GM18507 (cell line): ENCODE measurements around the gene GCLM.
"Not testable (repeated sequence)": the region's sequence is repeated elsewhere in the genome, so short reads cannot be mapped to it uniquely, and the experiment has no call there.

ENCODE experiments used
- DNase-seq: peaks from one replicate; pipeline ENCODE4 v3.0.0; 2011; ENCODE audit warnings: low read depth; ENCODE audit not compliant: insufficient read length; ENCODE audit errors: extremely low spot score
- FAIRE-seq: peaks from 2 replicates; lab custom pipeline; 2011; peaks lifted over from hg19 to GRCh38; lab: Jason Lieb, UNC

Gene GCLM

DNA sequence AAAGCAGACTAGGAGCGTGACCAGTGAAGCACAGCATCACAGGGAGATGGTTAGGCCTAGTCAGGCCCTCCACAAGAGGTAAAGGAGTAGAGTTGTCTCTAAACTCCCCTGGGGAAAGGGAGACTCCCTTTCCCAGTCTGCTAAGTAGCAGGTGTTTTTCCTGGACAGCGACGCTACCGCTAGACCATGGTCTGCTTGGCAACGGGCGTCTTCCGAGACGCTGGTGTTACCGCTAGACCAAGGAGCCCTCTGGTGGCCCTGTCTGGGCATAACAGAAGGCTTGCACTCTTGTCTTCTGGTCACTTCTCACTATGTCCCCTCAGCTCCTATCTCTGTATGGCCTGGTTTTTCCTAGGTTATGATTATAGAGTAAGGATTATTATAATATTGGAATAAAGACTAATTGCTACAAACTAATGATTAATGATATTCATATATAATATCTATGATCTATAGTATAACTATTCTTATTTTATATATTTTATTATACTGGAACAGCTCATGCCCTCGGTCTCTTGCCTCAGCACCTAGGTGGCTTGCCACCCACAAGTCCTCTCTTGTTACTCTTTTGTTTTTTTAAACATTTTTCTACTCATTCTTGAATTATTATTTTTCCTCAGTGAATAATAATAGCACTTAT lies 58.4 kb downstream of the GCLM start:
- not testable (repeated sequence) for FAIRE-seq, DNase-seq

DNA sequence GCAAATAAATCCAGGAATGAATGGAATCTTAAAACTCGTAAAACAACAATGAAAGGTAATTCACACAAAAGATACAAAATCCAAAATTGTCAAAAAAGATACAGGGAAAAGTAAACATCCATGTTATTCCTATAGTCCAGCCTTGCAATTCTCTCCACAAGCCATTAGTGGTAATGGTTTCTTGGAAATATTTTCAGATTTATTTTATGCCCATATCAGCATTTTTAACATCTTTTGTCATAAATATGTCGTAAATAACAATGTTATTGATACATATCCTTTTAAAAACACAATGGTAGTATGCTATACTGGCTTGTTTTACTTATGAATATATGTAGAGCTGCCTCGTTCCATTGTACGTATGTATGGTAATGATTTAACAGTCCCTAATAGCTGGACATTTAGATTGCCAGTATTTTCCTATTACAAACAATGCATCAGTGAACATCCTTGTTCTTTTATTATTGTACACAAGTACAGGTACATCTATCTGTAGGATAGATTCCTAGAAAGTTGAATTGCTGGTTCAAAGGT lies 60.8 kb downstream of the GCLM start:
- FAIRE-seq = peak; percentile 15
- DNase-seq = no peak

DNA sequence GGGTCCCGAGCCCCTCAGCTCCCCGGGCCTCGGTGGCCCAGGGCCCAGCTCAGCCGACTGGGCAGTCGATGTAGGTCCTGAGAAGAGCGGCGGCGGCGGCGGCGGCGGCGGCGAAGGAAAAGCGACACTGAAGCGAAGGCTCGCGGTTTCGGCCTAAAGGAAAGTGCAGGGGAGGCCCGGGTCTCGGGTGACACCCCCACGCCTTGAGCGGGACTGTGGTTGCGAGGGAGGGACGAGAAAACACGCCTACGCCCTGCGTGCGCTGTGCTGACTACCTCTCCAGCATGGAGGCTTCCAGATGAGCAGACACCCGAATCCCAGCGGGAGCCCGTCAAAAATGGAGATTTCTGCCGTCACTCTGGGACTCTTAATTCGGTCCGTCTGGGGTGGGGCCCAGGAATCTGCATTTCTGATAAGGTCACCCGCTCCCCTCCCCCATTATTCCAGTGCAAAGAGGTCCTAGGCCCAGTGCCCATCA lies 61.4 kb downstream of the GCLM start:
- FAIRE-seq (no peak), DNase-seq (no peak)

- FAIRE-seq (peak; percentile 81), DNase-seq (peak; percentile 69)
Measured at GRCh38 chr1:93846992-93847810, 62.0 kb downstream of the GCLM start.

GRCh38 chr1:93846206-93846991 lies 62.8 kb downstream of the GCLM start:
- FAIRE-seq = peak; percentile 70
- peak; percentile 51 for DNase-seq

DNA sequence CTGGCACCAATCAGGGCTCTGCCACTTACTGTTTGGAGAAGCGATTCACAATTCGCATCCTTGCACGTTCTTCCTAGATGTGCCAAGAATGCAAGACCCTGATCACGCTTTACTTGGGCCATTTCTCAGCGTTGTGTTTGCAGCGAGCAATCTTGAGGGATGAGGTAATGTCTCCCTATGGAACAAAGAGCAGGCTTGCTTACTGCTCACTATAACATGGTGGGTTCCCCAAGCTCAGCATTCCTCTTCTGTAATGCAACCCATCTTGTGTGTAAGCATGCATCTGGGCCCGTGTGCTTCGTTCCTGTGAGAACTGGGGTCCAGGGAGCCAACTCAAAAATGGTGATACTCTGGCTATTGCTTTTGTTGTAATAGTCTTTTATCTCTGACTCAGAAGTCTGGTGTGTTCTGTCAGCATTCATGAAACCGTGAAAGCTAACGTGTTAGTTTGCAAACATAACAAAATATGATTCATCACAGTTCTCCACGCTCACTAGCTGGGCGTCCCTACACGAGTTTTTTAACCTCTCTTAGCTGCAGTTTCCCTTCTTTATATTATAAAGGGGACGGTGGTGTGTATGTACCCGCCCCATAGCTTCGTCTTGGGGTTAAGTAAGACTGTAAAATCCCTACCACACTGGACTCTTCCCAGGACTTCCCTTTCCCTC lies 63.6 kb downstream of the GCLM start:
- no peak for DNase-seq
- FAIRE-seq = no peak

- DNase-seq (no peak), FAIRE-seq (peak; percentile 76)
Measured at GRCh38 chr1:93844262-93845045, 64.8 kb downstream of the GCLM start.

- DNase-seq (no peak), FAIRE-seq (no peak)
Measured at GRCh38 chr1:93842750-93843500, 66.3 kb downstream of the GCLM start.

DNA sequence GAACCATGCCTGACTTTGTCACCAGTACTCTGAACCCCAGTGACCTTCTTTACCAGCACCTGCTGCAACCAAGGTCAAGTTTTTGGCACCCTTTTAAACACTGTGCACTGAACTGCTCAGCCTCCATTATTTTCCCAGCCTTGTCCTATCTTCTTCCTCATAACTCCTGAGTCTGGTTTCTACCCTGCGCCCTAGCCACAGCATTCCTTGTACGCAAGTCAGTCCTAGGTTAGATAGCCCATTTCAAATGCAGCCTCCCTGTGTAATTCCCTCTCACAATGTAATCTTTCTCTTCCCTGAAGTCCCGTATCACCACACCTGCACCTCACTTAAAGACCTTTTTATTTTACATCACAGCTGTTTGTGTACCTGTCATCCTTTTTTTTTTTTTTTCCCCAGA lies 67.5 kb downstream of the GCLM start:
- no peak for FAIRE-seq
- DNase-seq = no peak

GRCh38 chr1:93840956-93841482 lies 68.2 kb downstream of the GCLM start:
- DNase-seq = no peak
- FAIRE-seq = no peak

DNA sequence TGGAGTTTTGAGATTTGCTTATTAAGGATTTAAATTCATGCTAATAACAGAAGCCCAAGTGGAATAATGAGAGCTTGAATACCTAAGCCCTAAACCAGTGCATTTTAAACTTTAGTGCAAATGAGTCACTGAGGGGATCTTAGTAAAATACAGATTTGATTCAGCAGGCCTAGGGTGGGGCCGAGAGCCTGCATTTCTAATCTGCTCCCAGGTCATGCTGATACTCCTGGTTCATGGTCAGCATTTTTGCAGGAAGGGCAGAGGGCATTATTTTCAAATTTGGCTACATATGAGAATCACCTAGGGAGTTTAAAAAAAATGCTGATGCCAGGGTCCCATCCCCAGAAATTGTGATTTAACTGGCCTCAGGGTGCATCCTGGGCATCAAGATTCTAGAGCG lies 69.5 kb downstream of the GCLM start:
- DNase-seq (no peak), FAIRE-seq (no peak)

DNA sequence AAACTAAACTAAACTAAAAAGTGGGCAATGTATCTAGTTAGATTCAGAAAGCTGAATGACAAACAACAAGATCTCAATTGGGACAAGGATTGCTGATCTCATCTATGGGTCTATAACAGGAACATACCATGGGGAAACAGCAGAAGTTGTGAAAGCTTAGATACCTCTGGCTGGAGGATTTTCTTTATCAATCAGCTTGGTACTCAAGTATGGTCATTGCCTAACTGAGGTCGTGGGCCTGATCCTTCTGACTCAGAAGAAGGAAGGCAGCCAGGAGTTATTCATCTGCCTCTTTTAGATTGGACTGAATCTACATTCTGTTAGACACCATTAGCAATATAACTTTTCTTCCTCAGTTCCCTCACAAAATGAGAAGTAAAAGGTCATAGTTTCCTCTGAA lies 69.9 kb downstream of the GCLM start:
- no peak for DNase-seq
- FAIRE-seq = no peak

DNA sequence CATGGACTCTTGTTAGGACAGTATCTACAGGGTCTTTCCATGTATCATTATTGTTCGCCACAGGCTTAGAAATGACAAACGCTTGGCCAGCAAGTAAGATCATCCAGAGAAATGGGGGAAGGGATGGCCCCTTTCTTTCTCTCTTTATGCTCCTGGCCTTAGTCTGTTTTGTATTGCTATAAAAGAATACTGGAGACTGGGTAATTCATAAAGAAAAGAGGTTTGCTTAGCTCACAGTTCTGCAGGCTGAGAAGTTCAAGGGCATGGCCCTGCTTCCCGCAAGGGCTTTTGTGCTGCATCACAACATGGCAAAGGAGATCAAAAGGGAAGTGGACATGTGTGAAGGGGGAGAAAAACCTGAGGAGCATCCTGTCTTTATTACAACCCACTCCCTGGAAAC lies 71.3 kb downstream of the GCLM start:
- no peak for FAIRE-seq
- no peak for DNase-seq
